NT2/D1 (cell line): Measurements from ENCODE around the gene VDAC1.

Experiments
- SUZ12 ChIP-seq: IDR thresholded peaks from 2 replicates; pipeline ENCODE4 v1.6.1; 2011; ENCODE audit not compliant: insufficient read length, insufficient read depth; ENCODE audit errors: extremely low read depth
- YY1 ChIP-seq: IDR thresholded peaks from 2 replicates; pipeline ENCODE4 v1.6.1; 2011; ENCODE audit not compliant: insufficient read length, insufficient read depth
- ZNF274 ChIP-seq: IDR thresholded peaks from 2 replicates; pipeline ENCODE4 v1.6.1; 2011; ENCODE audit warnings: mild to moderate bottlenecking, low read depth, low read length

DNA sequence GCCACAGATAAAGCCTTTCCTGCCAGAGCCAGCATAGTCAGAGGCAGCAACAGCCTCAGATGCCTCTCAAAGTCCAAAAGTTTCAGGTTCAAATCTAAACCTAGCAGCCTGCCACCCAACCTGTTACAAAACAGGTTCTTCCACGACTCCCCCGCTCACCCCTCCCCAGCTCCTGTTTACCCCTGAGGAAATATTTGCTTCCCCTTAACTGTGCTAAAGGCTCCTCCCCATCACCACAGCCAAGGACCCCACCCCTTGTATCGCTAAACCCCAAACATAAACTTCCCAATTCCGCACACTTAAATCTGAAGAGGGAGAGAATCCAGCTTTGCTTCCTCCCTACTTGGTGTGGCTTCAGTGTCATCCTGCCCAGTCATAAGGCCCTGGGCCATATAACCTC lies 15.4 kb upstream of the VDAC1 start:
- TF ChIP-seq YY1, result no peak
- TF ChIP-seq SUZ12, result no peak
- no peak for TF ChIP-seq ZNF274
